GM21526 (cell line): ENCODE results near the gene AGBL2.
A peak's percentile ranks its signal among the peaks of the same experiment; 100 is the strongest.
"Not testable (repeated sequence)": the region's sequence is repeated elsewhere in the genome, so short reads cannot be mapped to it uniquely, and the experiment has no call there.

Source experiments
- ATAC-seq: cut with Tn5 transposase; IDR thresholded peaks from one replicate; pipeline ENCODE4 v1.9.1; 2021; ENCODE audit warnings: moderate library complexity; ENCODE audit not compliant: unreplicated experiment, low FRiP score

Gene AGBL2

GRCh38 chr11:47705721-47706120 is 9.4 kb downstream of the AGBL2 start:
- ATAC-seq: no peak

- ATAC-seq: no peak
Observed at GRCh38 chr11:47691979-47692378, 23.2 kb downstream of the AGBL2 start.

GRCh38 chr11:47689480-47689879 is 25.7 kb downstream of the AGBL2 start:
- no peak for ATAC-seq

- no peak for ATAC-seq
Observed at GRCh38 chr11:47688991-47689390, 26.2 kb downstream of the AGBL2 start.

- no peak for ATAC-seq
Observed at GRCh38 chr11:47688111-47688510, 27.1 kb downstream of the AGBL2 start.

GRCh38 chr11:47686704-47687103 is 28.5 kb downstream of the AGBL2 start:
- not testable (repeated sequence) for ATAC-seq

- ATAC-seq: no peak
Observed at GRCh38 chr11:47686151-47686550, 29.0 kb downstream of the AGBL2 start.

- no peak for ATAC-seq
Observed at GRCh38 chr11:47675851-47676250, 39.3 kb downstream of the AGBL2 start.

- ATAC-seq: no peak
Observed at GRCh38 chr11:47672283-47672730, 42.9 kb downstream of the AGBL2 start.

- no peak for ATAC-seq
Observed at GRCh38 chr11:47669856-47670255, 45.3 kb downstream of the AGBL2 start.

- ATAC-seq: no peak
Observed at GRCh38 chr11:47668665-47669064, 46.5 kb downstream of the AGBL2 start.

- no peak for ATAC-seq
Observed at GRCh38 chr11:47667555-47667954, 47.6 kb downstream of the AGBL2 start.

GRCh38 chr11:47667135-47667534 is 48.0 kb downstream of the AGBL2 start:
- no peak for ATAC-seq

GRCh38 chr11:47664936-47665335 is 50.2 kb downstream of the AGBL2 start:
- not testable (repeated sequence) for ATAC-seq

- no peak for ATAC-seq
Observed at GRCh38 chr11:47661245-47661644, 53.9 kb downstream of the AGBL2 start.

- no peak for ATAC-seq
Observed at GRCh38 chr11:47659276-47659675, 55.9 kb downstream of the AGBL2 start.

GRCh38 chr11:47656260-47656885 is 58.8 kb downstream of the AGBL2 start:
- ATAC-seq: no peak

GRCh38 chr11:47651818-47652469 is 63.2 kb downstream of the AGBL2 start:
- no peak for ATAC-seq

- ATAC-seq: no peak
Observed at GRCh38 chr11:47649276-47649675, 65.9 kb downstream of the AGBL2 start.

GRCh38 chr11:47646019-47646418 is 69.2 kb downstream of the AGBL2 start:
- ATAC-seq: no peak

GRCh38 chr11:47645500-47645899 is 69.7 kb downstream of the AGBL2 start:
- no peak for ATAC-seq

GRCh38 chr11:47642099-47642855 is 72.9 kb downstream of the AGBL2 start, which contains the start of gene MTCH2:
TSS of gene MTCH2 (minus strand) at chr11:47642559. CDS start at chr11:47642465, 94 bp downstream.
- ATAC-seq: peak; percentile 92
